ENCODE measurements around the gene DPEP2NB. TPM values are rescaled to one million over a fixed set of nuclear protein-coding genes. Genes with fewer than 3 reads are reported as not detected.

DPEP2NB gene
- total and polyA plus RNA-seq, 2 donors (not counting 3 experiments of a cell fraction or from before 2014, with no cell fraction given) = not detected

DNA sequence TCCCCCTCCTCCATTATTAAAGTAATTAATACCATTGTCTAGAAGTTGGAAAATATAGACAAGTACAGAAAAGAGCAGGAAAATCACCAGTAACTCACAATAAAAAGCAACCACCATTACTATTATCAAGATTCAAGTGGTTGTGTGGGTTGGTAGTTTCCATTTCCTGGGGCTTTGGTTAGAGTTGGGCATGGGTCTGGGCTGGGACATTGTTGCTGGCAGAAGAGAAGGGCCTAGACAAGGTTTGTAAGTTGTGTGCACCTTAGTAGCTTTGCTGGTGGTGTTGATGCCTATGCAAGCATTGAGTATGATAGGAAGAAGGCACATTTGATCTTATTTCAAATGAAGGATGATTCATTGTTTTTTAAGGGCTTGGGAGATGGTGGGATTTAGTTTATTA, 44.1 kb upstream of the DPEP2NB start:
- Histone ChIP-seq H3K27ac (ENCODE audit: insufficient read depth, low read depth, low read length) (no peak overlapping the region), H3K36me3 (ENCODE audit: control insufficient read depth in 2 of 2, extremely low read depth in 1 of 2, insufficient read depth in 2 of 2, low read length in 2 of 2) (peaks cover 2 to 5% of the 10 kb centered on the region in 2 experiments), H3K9ac (replicated peaks; ENCODE audit: extremely low read depth, insufficient read depth, low read length) (no peak overlapping the region), H3K9me1 (replicated peaks; ENCODE audit: control insufficient read depth, extremely low read depth, insufficient read depth, low read length) (no peaks in the 10 kb centered on the region), H3K4me1 (ENCODE audit: control insufficient read depth, extremely low read depth, insufficient read depth, low read length) (peaks cover 18% of the 10 kb centered on the region), H3K4me2 (ENCODE audit: insufficient read depth, low read length) (no peak overlapping the region), H4K20me1 (replicated peaks; ENCODE audit: control insufficient read depth, extremely low read depth, insufficient read depth, low read length) (no peaks in the 10 kb centered on the region), H3K4me3 (replicated peaks in 1 of 3; ENCODE audit: insufficient read depth in 1 of 3, low read depth in 1 of 3, low read length in 3 of 3) (no peak overlapping the region), H2AFZ (ENCODE audit: low read depth, low read length) (no peak overlapping the region), H3K9me3 (replicated peaks; ENCODE audit: control insufficient read depth, insufficient read depth, low read length) (no peaks in the 10 kb centered on the region), H3K79me2 (ENCODE audit: control insufficient read depth, insufficient read depth, low read length) (no peaks in the 10 kb centered on the region), H3K27me3 (ENCODE audit: control insufficient read depth in 2 of 2, insufficient read depth in 2 of 2, low read length in 2 of 2) (no peaks in the 10 kb centered on the region)
- POLR2A ChIA-PET = no interaction called here
- FAIRE-seq (no peak), DNase-seq (ENCODE audit: low read depth, low spot score) (no peak)
- no TSS peak for BruUV-seq (replicated peaks)
- no peak for TF ChIP-seq JUN (IDR thresholded peaks at IDR 0.05; ENCODE audit: borderline replicate concordance, insufficient read depth, insufficient read length, low read depth)
- TF ChIP-seq POLR2A (IDR thresholded peaks at IDR 0.05; ENCODE audit: low read depth, low read length) = no peak
- no peak for TF ChIP-seq POLR2AphosphoS5 (IDR thresholded peaks at IDR 0.05; ENCODE audit: insufficient read depth, low read depth, low read length)
- no peak for TF ChIP-seq MYC (IDR thresholded peaks at IDR 0.05; ENCODE audit: low read depth, low read length)
- TF ChIP-seq, protein P1, sequence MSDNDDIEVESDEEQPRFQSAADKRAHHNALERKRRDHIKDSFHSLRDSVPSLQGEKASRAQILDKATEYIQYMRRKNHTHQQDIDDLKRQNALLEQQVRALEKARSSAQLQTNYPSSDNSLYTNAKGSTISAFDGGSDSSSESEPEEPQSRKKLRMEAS (IDR thresholded peaks at IDR 0.05; ENCODE audit: insufficient read depth, insufficient read length) = no peak
- no peak for TF ChIP-seq FOS (IDR thresholded peaks at IDR 0.05; ENCODE audit: borderline replicate concordance, insufficient read depth, low read length)
- CTCF ChIA-PET = interaction anchor here (1.0 to 2.2 kb wide), 3 partner anchors 12 to 25 kb away, joined by 3 to 10 read pairs (median 4); partner anchors contain the start of gene NFATC3
- dilution Hi-C loops (cut with MboI; ENCODE audit: extremely low pct_ligation_motif_present, low sequenced_read_pairs) = no loop called here
- intact Hi-C loops (cut with micrococcal nuclease) = loop anchor here (5.0 kb wide), 1 partner anchor 178 kb away; the partner anchor contains the start of gene NRN1L

DNA sequence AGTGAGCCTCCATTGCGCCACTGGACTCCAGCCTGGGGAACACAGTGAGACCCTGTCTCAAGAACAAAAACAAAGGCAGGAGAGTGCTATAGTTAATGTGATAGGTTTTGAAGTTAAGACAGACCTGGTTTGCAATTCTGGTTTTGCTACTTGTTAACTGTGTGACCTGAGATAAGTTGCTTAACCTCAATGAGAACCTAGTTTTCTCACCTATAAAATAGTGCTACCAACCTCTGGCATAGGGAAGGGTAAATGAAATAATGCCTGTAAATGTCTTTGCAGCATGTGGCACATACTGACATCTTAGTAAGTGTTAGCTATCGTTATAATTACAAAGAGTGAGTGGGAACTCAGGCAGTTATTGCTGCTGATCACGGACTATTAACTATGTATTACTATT, 39.7 kb upstream of the DPEP2NB start:
- Histone ChIP-seq H3K4me2 (ENCODE audit: insufficient read depth, low read length) (no peak overlapping the region), H3K9ac (replicated peaks; ENCODE audit: extremely low read depth, insufficient read depth, low read length) (no peak overlapping the region), H3K9me1 (replicated peaks; ENCODE audit: control insufficient read depth, extremely low read depth, insufficient read depth, low read length) (no peaks in the 10 kb centered on the region), H4K20me1 (replicated peaks; ENCODE audit: control insufficient read depth, extremely low read depth, insufficient read depth, low read length) (no peaks in the 10 kb centered on the region), H3K4me1 (ENCODE audit: control insufficient read depth, extremely low read depth, insufficient read depth, low read length) (peaks cover 7% of the 10 kb centered on the region), H3K9me3 (replicated peaks; ENCODE audit: control insufficient read depth, insufficient read depth, low read length) (no peaks in the 10 kb centered on the region), H3K36me3 (ENCODE audit: control insufficient read depth in 2 of 2, extremely low read depth in 1 of 2, insufficient read depth in 2 of 2, low read length in 2 of 2) (peaks cover 3 to 5% of the 10 kb centered on the region in 2 experiments), H3K4me3 (replicated peaks in 1 of 3; ENCODE audit: insufficient read depth in 1 of 3, low read depth in 1 of 3, low read length in 3 of 3) (no peak overlapping the region), H3K27me3 (ENCODE audit: control insufficient read depth in 2 of 2, insufficient read depth in 2 of 2, low read length in 2 of 2) (no peaks in the 10 kb centered on the region), H3K27ac (ENCODE audit: insufficient read depth, low read depth, low read length) (no peak overlapping the region), H2AFZ (ENCODE audit: low read depth, low read length) (no peak overlapping the region), H3K79me2 (ENCODE audit: control insufficient read depth, insufficient read depth, low read length) (no peaks in the 10 kb centered on the region)
- FAIRE-seq = no peak
- dilution Hi-C loops (cut with MboI; ENCODE audit: extremely low pct_ligation_motif_present, low sequenced_read_pairs) = no loop called here
- POLR2A ChIA-PET = no interaction called here
- DNase-seq (ENCODE audit: low read depth, low spot score) = no peak
- CTCF ChIA-PET = interaction anchor here (0.5 to 1.7 kb wide), 2 partner anchors 15 to 145 kb away, joined by 3 to 6 read pairs; no protein-coding TSS in a partner anchor
- no peak for TF ChIP-seq FOS (IDR thresholded peaks at IDR 0.05; ENCODE audit: borderline replicate concordance, insufficient read depth, low read length)
- TF ChIP-seq POLR2A (IDR thresholded peaks at IDR 0.05; ENCODE audit: low read depth, low read length) = no peak
- TF ChIP-seq POLR2AphosphoS5 (IDR thresholded peaks at IDR 0.05; ENCODE audit: insufficient read depth, low read depth, low read length) = no peak
- no peak for TF ChIP-seq CTCF (IDR thresholded peaks at IDR 0.05; ENCODE audit: extremely low read depth in 1 of 2, insufficient read depth in 1 of 2, low read depth in 1 of 2, low read length in 2 of 2)
- no peak for TF ChIP-seq GATA2 (IDR thresholded peaks at IDR 0.05; ENCODE audit: insufficient read depth, insufficient read length, low read depth, low read length)
- TF ChIP-seq, protein P1 (IDR thresholded peaks at IDR 0.05; ENCODE audit: insufficient read depth, insufficient read length) = no peak
- no peak for TF ChIP-seq MYC (IDR thresholded peaks at IDR 0.05; ENCODE audit: low read depth, low read length)
- intact Hi-C loops (cut with micrococcal nuclease) = no loop called here
- no TSS peak for BruUV-seq (replicated peaks)

All from endothelial cell of umbilical vein (primary cell).